Measurements from ENCODE around the gene SYT9. TPM values are rescaled to one million over a fixed set of nuclear protein-coding genes. Genes with fewer than 3 reads are reported as not detected.

Gene SYT9
- total and polyA plus RNA-seq, 2 donors (not counting 3 experiments of a cell fraction or from before 2014, with no cell fraction given): 0.23 TPM; not detected in 1

DNA sequence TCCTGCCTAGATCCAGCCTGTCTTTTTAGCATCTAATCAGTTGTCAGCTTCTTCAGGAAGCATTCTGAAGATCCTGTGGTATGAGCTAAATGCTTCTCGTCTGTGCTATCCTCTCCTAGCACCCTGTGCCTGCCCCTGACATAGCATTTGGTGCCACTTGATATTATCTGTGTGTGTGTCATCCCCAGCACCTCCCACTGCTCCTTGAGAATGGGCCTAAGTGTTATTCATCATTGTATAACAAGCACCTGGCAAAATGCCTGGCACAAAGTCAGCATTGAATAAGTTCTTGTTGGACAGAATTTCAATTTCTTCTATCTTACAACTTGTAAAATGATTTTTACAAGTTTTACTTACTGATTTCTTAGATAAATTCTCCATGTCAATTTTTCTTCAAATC lies 205.5 kb downstream of the SYT9 start:
- H3K4me3 ChIP-seq (replicated peaks in 1 of 3; ENCODE audit: insufficient read depth in 1 of 3, low read depth in 1 of 3, low read length in 3 of 3): no peak overlapping the region
- H3K9me3 ChIP-seq (replicated peaks; ENCODE audit: control insufficient read depth, insufficient read depth, low read length): no peaks in the 10 kb centered on the region
- intact Hi-C loops (cut with micrococcal nuclease) (no loop called here), dilution Hi-C loops (cut with MboI; ENCODE audit: extremely low pct_ligation_motif_present, low sequenced_read_pairs) (no loop called here)
- H3K4me1 ChIP-seq (ENCODE audit: control insufficient read depth, extremely low read depth, insufficient read depth, low read length): no peaks in the 10 kb centered on the region
- DNase-seq (ENCODE audit: low read depth, low spot score): no peak
- TF ChIP-seq CTCF (IDR thresholded peaks at IDR 0.05; ENCODE audit: extremely low read depth in 1 of 2, insufficient read depth in 1 of 2, low read depth in 1 of 2, low read length in 2 of 2) (no peak), POLR2A (IDR thresholded peaks at IDR 0.05; ENCODE audit: low read depth, low read length) (no peak), MYC (IDR thresholded peaks at IDR 0.05; ENCODE audit: low read depth, low read length) (no peak), JUN (IDR thresholded peaks at IDR 0.05; ENCODE audit: borderline replicate concordance, insufficient read depth, insufficient read length, low read depth) (no peak), EZH2 (IDR thresholded peaks at IDR 0.05; ENCODE audit: borderline replicate concordance, low read depth, low read length, severe bottlenecking) (no peak), MAX (IDR thresholded peaks at IDR 0.05; ENCODE audit: insufficient read depth, insufficient read length) (no peak), GATA2 (IDR thresholded peaks at IDR 0.05; ENCODE audit: insufficient read depth, insufficient read length, low read depth, low read length) (no peak)
- peaks cover 0 to 2% of the 10 kb centered on the region in 2 experiments for H3K27me3 ChIP-seq (ENCODE audit: control insufficient read depth in 2 of 2, insufficient read depth in 2 of 2, low read length in 2 of 2)
- CTCF ChIA-PET: interaction anchor here (0.7 kb wide), 1 partner anchor 11 kb away, joined by 4 read pairs; no protein-coding TSS in a partner anchor
- no peaks in the 10 kb centered on the region for H3K36me3 ChIP-seq (ENCODE audit: control insufficient read depth in 2 of 2, extremely low read depth in 1 of 2, insufficient read depth in 2 of 2, low read length in 2 of 2)
- FAIRE-seq: no peak
- no TSS peak for BruUV-seq (replicated peaks)
- POLR2A ChIA-PET: no interaction called here
- H3K9ac ChIP-seq (replicated peaks; ENCODE audit: extremely low read depth, insufficient read depth, low read length): no peak overlapping the region
- no peaks in the 10 kb centered on the region for H3K9me1 ChIP-seq (replicated peaks; ENCODE audit: control insufficient read depth, extremely low read depth, insufficient read depth, low read length)
- H3K79me2 ChIP-seq (ENCODE audit: control insufficient read depth, insufficient read depth, low read length): no peaks in the 10 kb centered on the region
- H4K20me1 ChIP-seq (replicated peaks; ENCODE audit: control insufficient read depth, extremely low read depth, insufficient read depth, low read length): no peaks in the 10 kb centered on the region
- H3K27ac ChIP-seq (ENCODE audit: insufficient read depth, low read depth, low read length): no peak overlapping the region
- no peak overlapping the region for H3K4me2 ChIP-seq (ENCODE audit: insufficient read depth, low read length)
- H2AFZ ChIP-seq (ENCODE audit: low read depth, low read length): no peak overlapping the region

All from endothelial cell of umbilical vein (primary cell).